CD4-positive, alpha-beta T cell treated with Interleukin-4 for 1 hour (primary cell): Measurements from ENCODE around the gene CD244.
"Not testable (repeated sequence)": the region's sequence is repeated elsewhere in the genome, so short reads cannot be mapped to it uniquely, and the experiment has no call there.

Source experiments
- DNase-seq, 2 donors: peaks; one replicate each; pipeline ENCODE4 v3.0.0-alpha.2; 2020 to 2022

Gene CD244

DNA sequence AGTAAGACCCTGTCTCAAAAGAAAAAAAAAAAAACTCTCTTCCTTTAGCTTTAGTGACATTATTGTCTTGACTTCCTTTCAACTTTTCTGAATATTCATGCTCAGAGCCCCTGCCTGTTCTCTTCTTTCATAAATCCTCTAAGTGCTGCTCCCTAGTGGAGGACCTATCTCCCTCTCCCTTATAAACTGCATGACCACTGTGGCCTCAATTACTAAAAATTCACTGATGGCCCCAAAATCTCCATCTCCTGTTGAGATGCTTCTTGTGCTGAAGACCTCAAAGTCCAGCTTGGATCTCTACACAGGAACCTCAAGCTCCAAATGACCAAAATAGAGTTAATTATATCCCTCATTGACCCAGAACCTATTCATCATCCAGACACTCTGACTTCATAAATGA, 14.5 kb upstream of the CD244 start:
- peak in 1 of 2 donors; percentile 64 for DNase-seq

DNA sequence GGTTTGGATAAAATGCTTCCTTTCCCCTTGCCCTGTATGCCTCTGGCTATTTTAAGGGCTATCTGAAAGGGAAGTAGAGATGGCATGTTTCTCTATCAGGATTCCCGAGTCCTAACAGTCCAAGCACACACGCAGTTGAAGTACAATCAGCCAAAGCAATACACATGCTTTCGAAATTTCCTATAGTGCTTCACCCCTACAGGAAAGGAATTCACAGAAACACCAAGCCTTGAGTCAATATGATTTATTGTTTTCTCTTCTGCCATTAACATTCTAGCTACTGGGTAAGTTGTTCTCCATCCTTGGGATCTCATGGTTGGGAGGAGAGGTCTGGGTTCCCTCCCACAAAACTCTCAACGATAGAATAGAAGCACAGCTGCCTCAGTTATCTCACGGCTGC, 13.6 kb upstream of the CD244 start:
- DNase-seq = no peak

DNA sequence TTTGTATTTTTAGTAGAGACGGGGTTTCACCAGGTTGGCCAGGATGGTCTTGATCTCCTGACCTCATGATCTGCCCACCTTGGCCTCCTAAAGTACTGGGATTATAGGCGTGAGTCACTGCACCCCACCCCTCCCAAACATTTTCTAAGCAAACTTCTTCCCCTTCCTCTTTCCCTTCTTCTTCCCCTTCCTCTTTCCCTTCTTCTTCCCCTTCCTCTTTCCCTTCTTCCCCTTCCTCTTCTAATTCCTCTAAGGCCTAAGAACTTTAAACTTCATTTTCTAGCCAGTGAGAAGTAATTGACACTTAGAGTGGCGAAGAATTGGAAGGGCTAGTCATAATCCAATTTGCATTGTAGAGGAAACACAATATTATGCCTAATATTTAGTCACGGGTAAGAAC, 12.9 kb upstream of the CD244 start:
- DNase-seq = not testable (repeated sequence)

DNA sequence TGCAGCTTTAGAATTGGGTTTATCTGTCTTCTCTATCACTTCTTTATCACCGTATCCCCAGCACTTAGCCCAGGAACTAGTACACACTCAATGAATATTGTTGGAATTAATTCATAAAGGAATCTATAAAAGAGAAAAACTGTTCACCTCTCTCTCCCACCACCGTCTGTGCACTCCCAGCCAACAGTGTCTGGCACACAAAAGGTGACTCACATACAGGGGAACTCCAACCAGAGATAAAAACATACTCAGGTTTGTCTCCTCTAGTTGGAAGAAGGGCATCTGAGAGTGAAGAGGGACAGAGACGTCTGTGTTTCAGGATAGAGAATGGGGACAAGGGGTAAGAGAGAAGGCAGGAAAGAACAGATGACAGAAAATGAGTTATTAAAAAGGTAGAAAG, 12.2 kb upstream of the CD244 start:
- DNase-seq = no peak

DNA sequence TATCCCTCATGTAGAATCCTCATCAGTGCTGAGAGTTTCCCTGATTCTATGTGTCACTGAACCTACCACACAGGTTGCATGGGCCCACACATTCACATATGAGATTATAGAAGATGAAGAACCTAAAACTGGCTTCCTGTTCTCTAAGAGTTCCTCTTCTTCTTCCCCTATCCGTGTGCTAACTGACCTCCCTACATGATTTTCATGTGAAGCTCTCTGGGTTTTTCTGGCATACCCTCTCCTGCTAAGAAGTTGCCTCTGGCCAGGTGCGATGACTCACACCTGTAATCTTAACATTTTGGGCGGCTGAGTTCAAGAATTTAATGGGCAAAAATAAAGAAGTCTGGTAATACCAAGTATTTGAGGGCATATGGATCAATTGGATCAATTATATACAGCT, 5.5 kb upstream of the CD244 start:
- no peak for DNase-seq

DNA sequence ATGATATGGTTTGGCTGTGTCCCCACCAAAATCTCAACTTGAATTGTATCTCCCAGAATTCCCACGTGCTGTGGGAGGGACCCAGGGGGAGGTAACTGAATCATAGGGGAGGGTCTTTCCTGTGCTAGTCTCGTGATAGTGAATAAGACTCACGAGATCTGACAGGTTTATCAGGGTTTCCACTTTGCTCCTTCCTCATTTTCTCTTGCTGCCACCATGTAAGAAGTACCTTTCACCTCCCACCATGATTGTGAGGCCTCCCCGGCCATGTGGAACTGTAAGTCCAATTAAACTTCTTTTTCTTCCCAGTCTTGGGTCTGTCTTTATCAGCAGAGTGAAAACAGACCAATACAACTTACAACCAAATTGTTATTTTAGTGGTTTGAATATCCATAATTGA, 5.0 kb upstream of the CD244 start:
- DNase-seq = not testable (repeated sequence)

DNA sequence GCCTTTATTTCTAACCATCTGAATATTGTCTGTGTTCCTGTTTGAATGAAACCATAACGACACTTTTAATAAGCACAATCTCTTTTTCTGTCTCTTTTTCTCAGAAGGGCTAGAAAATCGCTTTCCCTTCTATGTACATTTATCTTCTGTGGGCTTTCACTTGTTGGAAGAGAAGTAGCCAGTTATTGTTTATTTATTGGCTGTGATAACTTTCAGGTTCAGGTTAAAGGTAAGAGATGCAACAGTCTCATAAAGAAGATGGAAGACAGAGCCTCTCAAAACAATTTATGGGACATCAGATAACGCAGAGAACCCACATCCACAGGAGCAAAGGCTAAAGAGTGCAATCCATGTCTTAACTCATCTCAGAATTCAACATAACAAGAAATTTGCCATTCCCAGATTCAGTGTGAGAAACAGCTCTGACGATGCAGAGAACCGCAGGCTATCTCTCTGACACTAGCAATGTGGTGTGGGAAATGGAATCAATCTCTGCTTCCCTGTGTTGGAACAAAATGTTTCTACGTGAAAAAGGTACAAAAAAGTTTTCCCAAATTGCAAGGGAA, 4.1 kb upstream of the CD244 start:
- DNase-seq = no peak

DNA sequence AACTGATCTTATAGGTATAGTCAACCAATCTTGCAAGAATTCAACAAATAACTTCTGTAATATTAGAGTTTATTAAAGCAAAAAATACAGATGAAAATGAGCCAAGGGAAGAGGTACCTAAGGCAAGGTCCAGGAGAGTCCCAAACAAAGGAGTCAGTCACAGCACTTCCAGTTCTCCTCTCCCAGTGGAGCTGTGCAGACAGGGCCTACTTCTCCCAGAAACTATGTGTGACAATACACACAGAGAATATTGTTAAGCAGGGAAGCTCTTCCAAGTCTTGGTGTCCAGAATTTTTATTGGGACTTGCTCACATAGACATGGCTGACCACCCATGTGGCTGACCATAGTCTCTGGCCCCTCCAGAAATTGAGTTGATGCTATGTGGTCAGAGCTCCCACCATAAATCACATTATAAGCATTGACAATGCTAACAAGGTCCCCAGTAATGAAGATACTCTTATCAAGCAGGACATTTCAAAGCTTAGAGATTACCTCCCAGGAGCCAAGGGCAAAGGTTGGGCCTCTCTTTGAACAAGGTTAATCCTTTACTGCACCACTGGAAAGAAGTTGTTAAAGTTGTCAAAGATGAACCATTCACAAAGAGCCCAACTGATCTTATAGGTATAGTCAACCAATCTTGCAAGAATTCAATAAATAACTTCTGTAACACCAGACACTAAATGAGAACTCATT, 3.5 kb upstream of the CD244 start:
- no peak for DNase-seq

DNA sequence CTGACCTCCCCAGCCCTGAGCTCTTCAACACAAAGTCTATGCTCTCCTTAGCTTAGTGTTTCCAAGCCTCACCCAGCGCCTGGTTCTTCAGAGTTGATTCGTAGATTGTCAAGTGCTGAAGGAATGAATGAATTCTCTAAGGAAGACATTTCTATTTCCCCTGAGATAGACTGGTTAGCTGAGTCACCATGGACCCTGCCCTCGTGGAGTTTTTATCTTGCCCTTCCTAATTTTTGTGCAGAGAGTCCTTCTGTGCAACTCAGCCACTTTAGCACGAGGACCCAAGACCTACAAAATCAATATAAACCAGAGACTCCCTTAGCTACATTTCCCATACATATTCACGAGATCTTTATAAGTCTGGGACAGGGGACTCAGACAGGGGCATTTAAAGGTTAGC, 2.6 kb upstream of the CD244 start:
- DNase-seq = no peak

DNA sequence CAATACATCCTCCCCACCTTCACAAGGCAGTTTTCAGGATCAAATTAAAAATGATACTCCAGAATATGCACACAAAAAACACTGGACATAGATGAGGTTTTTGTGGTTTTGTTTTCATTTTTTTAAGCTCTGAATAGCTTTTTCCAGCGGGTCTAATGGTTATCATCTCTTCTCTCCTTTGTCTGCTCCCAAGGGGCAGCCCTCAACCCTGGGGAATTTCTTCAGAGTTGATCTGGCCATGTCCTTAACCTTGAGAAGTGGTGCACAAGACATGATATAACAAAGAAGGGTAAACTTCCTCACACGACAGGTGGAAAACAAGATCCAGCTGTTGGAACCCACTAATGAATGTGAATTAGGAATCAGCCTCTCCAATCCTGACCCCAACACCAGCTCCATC, 1.5 kb upstream of the CD244 start:
- no peak for DNase-seq

DNA sequence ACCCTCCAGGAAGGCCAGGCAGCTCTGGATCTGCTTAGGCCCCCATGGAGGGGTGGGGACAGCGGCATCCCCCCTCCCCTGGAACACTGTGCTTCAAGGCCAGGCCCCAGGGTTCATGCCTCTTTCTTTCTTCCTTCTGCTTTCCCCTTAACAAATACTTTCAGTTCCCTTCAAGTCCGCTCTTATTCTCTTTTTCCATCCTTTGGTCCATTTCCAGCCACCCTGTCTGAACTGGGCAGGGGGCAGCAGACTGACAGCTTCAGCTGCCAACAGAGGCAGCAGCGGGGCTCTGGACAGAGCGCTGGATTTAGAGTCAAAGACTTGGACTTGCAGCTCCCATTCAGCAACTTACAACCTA, 1.1 kb upstream of the CD244 start:
- no peak for DNase-seq

DNA sequence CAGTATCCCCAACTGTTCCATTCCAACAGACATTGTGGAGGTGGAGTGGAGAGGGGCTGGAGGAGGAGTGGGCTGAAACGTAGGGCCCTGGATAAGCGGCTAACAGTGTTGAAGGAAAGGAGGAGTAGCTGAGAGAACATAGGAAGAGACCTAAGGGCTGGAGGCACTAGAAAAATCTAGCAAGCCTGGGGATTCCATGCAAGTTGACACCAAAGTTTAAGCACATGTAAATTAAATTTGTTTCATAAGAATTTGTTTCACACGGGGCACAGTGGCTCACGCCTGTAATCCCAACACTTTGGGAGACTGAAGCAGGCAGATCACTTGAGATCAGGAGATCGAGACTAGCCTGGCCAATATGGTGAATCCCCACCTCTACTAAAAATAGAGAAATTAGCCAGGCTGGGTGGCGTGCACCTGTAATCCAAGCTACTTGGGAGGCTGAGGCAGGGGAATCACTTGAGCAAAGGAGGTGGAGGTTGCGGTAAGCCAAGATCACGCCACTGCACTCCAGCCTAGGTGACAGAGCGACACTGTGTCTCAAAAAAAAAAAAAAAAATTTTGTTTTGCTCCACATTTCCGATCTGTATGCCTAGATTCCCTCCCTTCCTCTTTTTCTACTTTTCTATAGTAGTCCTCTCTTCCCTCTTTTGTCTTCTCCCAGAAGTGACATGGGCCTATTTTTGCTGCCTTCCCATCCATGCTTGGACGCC, 530 bp upstream of the CD244 start:
- DNase-seq = no peak

DNA sequence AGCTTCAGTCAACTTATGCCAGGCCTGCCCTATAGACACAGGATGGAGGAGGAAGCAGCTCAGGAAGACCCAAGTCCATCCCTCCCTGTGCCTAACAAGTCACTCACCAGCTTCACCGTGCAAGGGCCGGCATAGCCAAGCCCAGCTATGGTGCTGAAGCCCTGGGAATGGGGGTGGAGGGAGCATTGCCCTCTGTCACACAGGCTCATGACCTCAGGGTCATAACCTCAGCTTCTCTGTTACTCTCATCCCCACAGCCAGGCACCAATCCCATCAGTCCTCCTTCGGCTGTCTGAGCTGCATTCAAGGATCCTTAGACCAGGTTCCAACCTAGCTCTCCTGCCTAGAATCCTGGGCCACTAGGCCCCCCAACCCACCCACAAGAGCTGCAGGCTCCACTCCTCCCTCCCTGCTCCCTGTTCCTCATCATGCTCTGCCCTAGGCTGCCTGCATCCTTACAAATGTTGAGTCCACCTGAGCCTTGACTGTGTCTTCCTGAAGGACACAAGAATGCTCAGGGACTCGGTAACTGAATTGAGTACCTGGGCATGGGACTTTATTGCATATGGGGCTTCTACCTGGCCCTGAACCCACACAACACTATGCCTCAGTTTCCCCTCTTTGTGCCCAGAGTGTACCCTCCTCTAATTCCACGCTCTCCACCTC, 1.7 kb downstream of the CD244 start:
- DNase-seq = no peak

DNA sequence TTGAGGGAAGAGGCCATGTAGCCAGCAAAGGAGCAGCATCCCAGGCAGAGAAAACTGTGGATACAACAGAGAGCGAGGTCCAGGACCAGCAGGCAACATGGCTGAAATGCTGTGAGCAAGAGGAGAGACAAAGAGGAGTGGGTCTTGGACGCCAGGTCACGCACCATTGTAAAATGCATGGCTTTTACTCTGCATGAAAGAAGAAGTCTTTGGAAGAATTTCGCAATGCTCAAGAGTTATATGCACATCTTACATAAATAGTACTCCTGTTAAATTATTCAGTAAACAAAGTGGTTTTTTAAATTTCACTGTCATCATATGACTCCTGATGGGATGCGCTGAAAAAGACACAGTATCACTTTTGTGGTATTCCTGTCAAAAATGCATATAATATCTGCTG, 3.5 kb downstream of the CD244 start:
- no peak for DNase-seq

DNA sequence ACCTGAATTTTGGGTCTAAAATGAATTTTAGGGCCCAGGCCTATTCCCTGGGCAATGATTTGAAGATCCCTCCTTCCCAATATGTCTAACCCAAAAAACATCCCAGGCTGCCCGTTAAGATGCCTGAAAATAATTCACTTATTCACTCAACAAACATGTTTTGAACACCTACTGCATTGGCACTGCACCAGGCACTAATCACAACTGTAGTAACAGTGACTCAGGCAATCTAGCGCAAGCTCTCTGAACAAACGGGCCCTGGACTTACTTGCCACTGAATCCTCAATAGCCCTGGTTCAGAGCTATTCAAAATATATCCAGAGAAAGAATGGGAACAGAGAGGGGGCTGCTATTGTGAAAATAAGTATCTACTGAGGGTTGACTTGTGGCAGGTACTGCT, 4.2 kb downstream of the CD244 start:
- DNase-seq = no peak

DNA sequence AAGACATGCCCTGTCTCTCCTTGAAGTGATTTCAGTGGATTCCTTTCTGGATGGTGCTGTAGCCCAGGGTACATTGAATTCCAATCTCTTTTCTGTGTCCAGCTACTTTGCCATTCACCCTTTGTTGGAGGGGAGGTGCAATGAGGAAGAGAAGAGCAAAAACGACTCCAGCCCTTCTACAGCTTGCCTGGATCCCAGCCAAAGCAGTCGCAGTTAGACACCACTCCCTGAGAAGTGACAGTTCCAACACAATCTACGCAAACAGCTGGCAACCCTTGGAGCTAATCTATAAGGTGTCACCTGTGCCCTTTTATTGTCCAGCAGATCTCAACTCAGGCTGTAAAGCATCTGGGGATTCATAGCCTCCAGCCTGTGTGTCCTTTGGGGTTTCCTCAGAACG, 4.6 kb downstream of the CD244 start:
- DNase-seq = no peak

DNA sequence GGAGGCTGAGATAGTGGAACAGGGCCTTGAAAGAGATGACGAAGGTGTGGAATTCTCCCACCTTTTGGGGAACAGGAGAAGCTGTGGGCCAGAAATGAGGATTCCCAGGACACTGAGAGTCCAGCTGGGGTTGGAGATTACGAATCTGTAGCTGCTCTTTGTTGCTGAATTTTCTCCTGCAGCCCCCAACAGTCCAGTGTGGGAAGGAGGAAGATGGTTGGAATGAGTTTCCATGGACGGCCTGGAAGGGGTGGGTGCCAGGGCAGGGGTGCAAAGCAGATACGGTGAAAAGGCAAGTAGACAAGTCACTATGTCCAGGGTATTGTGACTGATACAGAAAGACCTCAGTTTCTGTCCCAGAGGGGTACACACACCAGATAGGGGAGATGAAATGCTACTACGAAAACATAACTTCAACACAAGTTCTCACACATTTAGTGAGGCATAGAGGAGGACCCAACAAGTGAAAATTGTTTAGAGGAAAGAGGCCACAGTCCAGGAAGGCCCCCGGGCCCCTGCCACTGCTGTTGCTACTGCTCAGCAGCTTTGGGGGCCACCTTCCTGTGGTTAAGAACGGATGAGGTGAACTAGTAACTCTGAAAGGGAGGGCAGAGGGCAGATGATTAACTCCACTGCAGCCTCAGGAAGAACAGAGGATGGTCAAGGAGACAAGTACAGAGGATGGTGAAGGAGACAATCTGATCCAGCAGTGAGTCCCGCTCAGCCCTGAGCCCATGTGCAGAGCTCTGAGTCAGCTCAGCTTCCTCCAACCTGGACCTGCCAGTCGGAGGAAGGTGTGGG, 7.3 kb downstream of the CD244 start:
- peak in 1 of 2 donors; percentile 32 for DNase-seq

DNA sequence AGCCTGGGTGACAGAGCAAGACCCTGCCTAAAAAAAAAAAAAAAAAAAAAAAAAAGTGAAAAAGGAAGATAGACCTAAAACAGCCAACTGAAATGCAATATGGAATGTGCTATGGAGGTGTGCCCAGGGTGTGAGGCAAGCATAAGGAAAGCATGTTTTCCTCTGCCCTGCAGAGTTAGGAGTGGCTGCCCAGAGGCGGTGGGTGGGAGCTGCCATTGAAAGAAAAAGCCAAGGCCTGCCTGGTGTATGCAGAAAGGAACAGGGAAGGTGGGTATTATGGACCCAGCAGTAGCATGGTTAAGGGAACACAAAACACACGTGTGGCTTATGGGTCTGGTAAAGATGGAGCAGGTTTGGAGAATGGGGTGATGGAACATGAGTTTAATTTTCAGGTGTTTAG, 8.9 kb downstream of the CD244 start:
- no peak for DNase-seq

DNA sequence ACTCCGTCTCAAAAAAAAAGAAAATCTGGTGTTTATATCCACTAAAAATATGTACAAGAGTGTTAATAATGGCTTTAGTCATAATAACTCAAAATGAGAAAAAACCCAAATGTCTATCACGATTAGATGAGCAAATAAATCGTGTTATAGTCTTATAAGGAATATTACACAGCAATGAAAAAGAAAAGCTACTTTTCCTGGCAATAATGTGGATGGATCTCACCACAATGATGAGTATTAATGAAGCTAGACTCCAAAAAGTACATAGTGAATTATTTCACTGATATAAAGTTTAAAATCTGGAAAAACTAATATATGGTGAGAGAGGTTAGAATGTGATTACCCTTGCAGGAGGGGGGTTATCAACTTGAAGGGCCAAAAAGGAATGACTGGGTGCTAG, 9.7 kb downstream of the CD244 start:
- no peak for DNase-seq

DNA sequence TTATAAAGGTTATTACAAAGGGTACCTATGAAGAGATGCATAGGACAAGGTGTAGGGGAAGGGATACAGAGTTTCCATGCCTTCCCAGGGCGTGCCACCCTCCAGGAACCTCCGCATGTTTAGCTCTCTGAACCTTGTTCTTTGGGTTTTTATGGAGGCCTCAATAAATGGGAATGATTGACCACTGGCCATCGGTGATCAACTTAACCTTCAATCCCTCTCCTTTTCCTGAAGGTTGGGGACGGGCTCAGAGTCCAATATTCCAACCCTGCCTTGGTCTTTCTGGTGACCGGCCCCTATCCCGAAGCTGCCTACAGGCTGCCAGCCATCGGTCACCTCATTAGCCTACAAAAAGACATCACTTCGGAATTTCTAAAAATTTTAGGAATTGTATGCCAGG, 11.7 kb downstream of the CD244 start:
- DNase-seq = no peak

DNA sequence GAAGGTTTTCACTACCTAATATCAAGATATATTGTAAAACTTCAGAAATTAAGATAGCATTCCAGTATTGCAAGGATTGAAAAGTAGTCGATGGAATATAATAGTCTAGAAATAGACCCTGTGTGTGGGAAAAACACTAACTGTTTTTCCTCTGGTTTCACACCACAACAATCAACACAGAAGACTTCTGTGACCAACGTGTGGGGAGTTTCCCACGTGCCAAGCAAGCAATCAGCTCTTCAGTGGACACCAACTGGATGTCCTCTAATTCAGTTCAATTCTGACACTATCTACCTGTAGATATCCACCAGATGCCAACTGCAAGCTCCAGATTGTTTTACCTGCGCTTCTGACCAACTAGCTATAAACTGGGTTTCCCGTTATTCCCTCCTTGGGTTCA, 12.1 kb downstream of the CD244 start:
- no peak for DNase-seq

DNA sequence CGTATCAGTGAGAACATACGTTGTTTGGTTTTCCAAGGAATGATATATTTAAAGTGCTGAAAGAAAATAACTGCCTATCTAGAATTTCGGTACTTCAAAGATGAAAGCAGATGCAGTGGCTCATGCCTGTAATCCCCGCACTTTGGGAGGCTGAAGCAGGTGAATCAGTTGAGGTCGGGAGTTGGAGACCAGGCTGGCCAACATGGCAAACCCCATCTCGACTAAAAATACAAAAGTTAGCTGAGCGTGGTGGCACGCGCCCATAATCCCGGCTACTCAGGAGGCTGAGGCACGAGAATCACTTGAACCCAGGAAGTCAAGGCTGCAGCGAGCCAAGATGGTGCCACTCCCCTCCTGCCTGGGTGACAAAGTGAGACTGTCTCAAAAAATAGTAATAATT, 16.4 kb downstream of the CD244 start:
- no peak for DNase-seq
